SHP77 treated with DMSO at 0.1 percent for 48 hours (cell line): Measurements from ENCODE around the gene LAMP1.
"Not testable (repeated sequence)": the region's sequence is repeated elsewhere in the genome, so short reads cannot be mapped to it uniquely, and the experiment has no call there.

Experiments
- DNase-seq: peaks from one replicate; lab custom pipeline; 2025; lab: John Stamatoyannopoulos, UW

The LAMP1 gene

GRCh38 chr13:113296823-113297369, at the start of gene LAMP1:
Gene LAMP1, plus strand, starts transcription at chr13:113297239. Its CDS starts 196 bp downstream, at chr13:113297435.
- DNase-seq = peak; percentile 94

- no peak for DNase-seq
These were observed 44.4 kb upstream of the LAMP1 start for GRCh38 chr13:113252516-113253095.

- not testable (repeated sequence) for DNase-seq
These were observed 39.1 kb upstream of the LAMP1 start for GRCh38 chr13:113257908-113258307.

- no peak for DNase-seq
These were observed 38.6 kb upstream of the LAMP1 start for GRCh38 chr13:113258321-113259054.

GRCh38 chr13:113260996-113261395, 36.0 kb upstream of the LAMP1 start:
- DNase-seq = no peak

- not testable (repeated sequence) for DNase-seq
These were observed 34.0 kb upstream of the LAMP1 start for GRCh38 chr13:113263016-113263415.

- DNase-seq = no peak
These were observed 29.2 kb upstream of the LAMP1 start for GRCh38 chr13:113267642-113268405.

- DNase-seq = no peak
These were observed 25.0 kb upstream of the LAMP1 start for GRCh38 chr13:113272031-113272430.

- DNase-seq = no peak
These were observed 24.3 kb upstream of the LAMP1 start for GRCh38 chr13:113272701-113273181.

GRCh38 chr13:113273321-113273720, 23.7 kb upstream of the LAMP1 start:
- DNase-seq = no peak

GRCh38 chr13:113273851-113274590, 23.0 kb upstream of the LAMP1 start:
- no peak for DNase-seq

- DNase-seq = no peak
These were observed 22.3 kb upstream of the LAMP1 start for GRCh38 chr13:113274721-113275120.

- peak; percentile 70 for DNase-seq
These were observed 21.7 kb upstream of the LAMP1 start for GRCh38 chr13:113275387-113275786.

GRCh38 chr13:113280126-113280525, 16.9 kb upstream of the LAMP1 start:
- DNase-seq = no peak

GRCh38 chr13:113283904-113284303, 13.1 kb upstream of the LAMP1 start:
- DNase-seq = no peak

GRCh38 chr13:113288880-113289279, 8.2 kb upstream of the LAMP1 start:
- DNase-seq = no peak

GRCh38 chr13:113291129-113291528, 5.9 kb upstream of the LAMP1 start:
- no peak for DNase-seq

- peak; percentile 41 for DNase-seq
These were observed 4.8 kb upstream of the LAMP1 start for GRCh38 chr13:113292021-113292862.

GRCh38 chr13:113293686-113294085, 3.4 kb upstream of the LAMP1 start:
- DNase-seq = no peak

- DNase-seq = no peak
These were observed 1.3 kb upstream of the LAMP1 start for GRCh38 chr13:113295776-113296175.
